CD4-positive, alpha-beta T cell treated with Interferon alpha-2 for 1 hour (primary cell): ENCODE measurements around the gene IFT20.
"Not testable (repeated sequence)": the region's sequence is repeated elsewhere in the genome, so short reads cannot be mapped to it uniquely, and the experiment has no call there.

Experiments used
- DNase-seq, 2 donors: peaks; one replicate each; pipeline ENCODE4 v3.0.0-alpha.2; 2020 to 2022

The IFT20 gene

DNA sequence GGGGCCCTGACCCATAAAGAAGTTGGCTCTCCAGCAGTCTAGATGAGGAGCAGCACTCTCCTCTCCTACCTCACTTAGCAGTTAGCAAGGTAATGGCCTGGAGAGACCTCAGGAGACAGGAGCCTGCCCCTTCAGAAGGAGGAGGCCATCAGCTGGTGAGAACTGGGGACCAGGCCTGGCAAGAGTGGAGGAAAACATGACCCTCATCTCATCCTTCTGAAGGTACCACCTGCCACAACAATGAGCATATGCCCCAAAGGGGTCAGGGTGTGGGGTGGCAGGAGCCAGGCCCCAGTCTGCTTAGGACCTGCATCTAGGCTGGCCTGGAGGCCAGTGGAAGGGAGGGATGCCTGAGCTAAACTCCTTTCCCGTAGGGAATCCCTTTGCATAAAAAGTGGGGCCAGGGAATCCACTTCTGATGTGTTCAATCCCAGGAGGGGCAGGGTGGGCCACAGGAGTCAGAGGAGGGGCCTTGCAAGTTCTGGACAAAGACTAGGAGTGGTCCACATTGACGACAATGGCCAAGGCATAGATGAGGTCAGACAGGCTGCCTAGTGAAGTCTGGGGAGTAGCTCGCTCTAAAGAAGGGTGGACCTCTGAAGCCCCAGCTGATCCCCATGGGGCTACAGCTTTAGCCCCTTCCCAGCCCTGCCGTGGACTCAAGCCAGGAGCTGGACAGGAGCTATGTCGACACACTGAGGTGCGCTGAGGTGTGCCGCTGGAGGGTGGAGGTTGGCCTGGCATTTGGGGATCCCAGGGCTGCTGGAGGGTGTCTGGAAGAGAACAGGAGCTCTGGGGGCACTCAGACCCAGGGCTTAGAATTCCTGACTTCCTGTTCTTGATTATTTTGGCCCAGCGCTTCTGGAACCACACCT, 28.7 kb upstream of the IFT20 start:
- no peak for DNase-seq

DNA sequence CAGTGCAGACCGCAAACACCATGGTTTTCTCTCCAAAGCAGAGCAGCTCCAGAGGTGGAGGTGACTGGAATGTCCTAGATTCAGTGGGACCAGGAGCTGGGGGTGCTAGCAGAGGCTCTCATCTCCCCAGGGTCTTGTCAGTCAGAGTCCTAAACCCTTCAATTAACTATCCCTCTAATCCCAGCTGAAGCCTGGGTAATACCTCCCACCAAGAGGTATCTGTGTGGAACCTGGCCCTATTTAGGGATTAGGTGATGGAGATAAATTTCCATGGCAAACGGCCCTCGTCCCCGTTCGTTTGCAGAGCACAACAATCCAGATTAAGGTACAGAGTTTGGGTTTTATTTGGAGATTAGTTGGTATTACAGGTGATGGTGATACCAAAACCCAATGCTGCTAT, 27.9 kb upstream of the IFT20 start:
- no peak for DNase-seq

DNA sequence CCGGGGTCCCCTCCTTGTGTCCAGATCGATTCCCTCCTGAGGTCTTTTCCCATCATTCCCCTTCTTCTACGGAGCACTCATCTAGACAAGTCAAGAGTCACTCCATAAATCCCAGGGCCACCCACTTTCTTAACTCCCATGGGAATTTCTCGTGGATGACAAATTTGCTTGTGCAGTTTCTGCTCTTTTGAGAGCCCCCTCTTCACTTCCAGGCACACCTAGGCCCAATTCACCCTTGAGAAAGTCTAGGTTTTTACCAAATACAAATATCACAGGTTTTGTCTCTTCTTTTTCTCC, 22.6 kb upstream of the IFT20 start:
- no peak for DNase-seq

DNA sequence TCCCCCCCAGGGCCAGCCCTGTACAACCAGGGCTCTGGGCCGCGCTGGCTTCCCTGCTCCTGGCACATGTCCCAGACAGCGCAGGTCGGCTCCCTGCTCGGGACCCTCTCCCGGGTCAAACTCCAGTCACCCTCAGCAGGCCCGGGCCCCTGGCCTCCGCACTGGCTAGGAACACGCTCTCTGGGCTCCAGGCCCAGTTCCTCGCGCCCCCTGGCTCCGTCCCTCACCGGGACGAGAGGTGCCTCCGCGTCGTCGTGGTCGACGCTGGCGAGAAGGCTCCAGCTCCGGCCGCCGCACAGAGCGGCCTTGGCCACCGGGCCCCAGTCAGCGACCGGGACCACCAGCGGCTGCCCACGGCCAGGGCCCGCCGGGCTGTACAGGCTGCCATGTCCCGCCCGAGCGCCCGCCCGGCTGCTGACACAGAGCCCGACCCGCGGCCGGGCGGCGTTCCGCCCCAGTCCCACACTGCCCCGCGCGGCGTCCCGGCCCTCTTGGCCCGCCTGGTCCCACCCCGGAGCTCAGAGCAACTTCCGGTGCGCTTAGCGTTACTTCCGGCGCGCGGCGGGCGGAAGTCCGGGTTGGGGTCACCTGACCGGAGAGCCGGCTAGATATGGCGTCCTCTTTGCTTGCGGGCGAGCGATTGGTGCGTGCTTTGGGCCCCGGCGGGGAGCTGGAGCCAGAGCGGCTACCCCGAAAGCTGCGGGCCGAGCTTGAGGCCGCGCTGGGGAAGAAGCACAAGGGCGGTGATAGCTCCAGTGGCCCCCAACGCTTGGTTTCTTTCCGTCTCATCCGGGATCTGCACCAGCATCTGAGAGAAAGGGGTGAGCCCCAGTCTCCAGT, 22.0 kb upstream of the IFT20 start, which contains the start of gene POLDIP2:
POLDIP2 (minus strand) TSS at position 467 of the 840 bp plus-strand sequence; CDS start at position 388, 79 bp downstream.
- peak; percentile 95 to 97 for DNase-seq

DNA sequence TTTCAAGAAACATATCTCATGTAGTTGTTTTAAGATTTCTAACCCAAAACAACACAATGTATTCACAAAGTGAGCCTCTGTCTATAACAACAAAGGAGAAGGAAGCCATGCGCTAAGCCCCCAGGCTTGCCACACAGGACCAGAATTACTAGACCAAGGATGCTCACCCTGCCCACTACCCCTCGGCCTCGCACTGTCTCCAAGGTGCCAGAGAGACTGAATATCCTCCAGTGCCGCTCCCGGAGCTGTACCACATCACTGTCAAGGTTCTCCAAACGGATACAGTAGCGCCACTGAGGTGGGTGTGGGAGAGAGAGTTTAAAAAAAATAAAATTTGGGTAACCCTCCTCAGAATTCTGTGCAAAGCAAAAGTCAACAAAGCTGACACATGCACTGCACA, 15.0 kb upstream of the IFT20 start:
- no peak for DNase-seq

DNA sequence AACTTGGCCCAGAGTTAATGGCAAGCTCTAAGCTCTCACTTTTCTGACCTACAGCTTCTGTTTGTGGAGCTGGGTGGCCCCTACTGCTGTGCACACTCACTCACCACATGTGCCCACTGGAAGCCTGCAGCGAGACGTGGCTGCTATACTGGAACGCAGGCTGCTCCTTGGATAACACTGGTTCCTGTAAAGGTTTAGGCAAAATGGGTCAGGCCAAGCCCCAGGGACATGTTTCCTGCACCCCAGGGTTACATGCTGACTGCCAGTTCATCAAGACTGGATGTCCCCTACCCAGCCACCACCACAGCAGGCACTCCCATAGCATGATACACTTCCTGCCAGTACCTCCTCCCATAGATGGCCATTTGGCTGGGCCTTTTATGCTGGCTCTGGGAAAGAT, 13.7 kb upstream of the IFT20 start:
- DNase-seq, result no peak

DNA sequence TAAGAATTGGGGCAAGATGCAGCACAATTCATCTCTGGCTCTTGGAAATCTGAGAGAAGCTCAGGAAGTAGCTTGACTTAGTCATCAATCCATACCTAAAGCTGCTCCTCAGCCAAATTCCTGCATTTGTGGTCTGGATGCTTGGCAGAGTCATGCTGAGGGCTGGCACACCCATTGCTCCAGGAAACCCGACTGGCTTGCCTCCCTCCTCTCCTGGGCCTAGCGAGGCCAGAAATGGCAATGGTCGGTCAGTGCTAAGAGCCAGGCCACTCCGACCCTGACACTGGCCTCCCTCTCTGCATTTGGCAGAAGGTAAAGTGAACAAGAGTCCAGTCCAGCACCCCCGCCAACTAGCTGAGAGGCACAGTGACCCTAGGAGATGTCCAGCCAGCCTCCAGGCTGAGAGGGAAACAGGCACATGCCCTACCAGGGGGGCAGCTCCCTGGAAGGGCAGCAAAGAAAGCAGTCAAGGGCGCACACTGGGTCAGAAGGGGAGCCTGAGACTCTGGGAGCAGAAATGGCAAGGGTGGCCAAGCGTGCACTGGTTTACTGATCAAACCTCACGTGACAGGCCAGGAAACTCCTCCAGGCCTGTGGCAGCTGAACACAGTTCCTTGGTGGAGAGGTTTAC, 12.1 kb upstream of the IFT20 start:
- no peak for DNase-seq

DNA sequence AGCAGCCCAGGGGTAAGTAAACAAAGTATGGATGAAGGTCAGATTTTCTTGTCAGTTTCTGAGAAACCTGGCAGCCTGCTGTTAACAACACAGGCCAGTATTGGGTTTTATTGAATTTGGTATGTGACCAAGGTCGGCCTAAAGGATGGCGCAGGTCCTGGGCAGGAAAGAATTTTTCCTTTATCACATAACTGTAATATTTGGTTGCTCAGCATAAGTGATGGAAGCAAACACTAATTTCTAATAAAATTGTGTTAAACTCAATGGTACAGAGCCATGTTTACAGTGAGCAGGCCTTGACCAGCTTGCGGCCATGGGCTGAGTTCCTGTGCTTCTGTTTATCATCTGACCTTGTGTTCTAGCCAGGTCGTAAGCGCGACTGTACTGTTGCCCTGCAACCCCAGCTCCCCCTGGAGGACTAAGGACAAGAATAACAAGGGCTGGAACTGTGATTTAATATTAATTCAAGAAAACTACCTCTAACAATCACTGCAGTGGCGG, 11.5 kb upstream of the IFT20 start:
- DNase-seq, result peak in 1 of 2 donors; percentile 12

DNA sequence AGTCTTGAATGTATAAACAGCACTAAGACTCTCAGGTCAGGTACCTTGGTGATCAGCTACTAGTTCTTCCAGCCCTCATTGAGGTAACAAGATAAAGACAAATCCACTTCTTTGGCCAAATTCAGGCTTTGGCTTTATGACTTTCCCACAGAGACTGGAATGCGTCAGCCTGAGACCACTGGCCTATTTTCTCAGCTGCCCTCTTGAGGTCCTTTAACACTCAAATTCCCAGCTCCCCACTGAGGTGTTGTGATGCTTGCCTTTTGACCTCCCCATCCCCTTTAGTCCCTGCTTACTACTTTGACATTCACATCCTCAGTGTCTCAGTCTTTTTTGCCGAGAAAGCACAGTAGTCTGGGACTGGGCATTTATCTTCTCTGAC, 10.9 kb upstream of the IFT20 start:
- DNase-seq, result no peak

DNA sequence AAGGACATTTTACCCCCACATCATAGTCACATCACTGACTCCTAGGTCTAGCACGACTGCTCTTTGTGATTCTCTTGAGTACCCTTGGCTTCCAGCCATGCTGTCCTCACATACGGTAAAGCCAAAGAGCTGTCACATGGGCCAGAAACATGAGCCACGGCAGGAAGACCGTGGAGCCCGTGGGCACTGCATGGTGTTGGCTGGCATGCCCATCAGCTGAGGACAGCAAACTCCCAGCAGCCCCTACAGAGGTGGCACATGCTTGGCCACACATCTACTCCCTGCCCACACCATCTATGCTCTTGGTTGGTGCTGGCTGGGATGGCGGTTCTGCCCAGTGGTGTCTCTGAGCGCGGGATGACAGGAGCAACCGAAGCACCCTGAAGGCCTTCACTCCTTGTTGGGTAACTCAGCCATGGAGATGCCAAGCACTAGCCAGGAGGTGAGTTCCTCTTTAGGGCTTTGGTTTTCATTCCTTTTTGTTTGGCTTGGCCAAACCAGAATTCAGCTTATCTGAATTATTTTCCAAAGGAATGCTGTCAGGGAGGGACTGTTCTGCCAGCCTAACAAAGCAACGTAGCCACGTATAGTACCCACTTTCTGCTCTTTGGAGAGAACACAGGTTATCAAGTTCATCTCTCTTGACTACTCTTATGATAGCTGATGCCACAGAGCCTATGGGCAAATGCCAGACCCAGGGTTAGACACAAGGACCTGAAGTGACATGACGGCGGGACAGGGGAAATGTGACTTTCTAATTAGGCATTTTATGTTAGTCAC, 10.3 kb upstream of the IFT20 start:
- no peak for DNase-seq

DNA sequence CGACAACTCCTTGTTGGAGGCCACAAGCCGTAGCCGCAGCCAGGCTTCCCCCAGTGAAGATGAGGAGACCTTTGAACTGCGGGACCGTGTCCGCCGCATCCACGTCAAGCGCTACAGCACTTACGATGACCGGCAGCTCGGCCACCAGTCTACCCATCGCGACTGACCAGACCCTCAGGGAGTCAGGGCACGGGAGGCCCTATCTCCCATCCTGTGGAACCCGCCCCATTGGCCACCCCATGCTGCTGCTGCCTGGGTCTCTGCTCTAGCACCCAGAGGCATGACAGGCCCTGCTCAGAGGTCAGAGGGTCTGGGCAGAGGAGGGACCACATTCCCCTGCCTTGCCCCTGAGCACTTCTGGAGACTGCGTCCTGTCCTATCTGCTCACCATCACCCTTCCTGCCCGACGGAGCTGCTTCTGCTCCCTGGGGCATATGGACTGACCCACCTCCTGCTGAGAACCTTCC, 9.2 kb upstream of the IFT20 start:
- DNase-seq, result no peak

DNA sequence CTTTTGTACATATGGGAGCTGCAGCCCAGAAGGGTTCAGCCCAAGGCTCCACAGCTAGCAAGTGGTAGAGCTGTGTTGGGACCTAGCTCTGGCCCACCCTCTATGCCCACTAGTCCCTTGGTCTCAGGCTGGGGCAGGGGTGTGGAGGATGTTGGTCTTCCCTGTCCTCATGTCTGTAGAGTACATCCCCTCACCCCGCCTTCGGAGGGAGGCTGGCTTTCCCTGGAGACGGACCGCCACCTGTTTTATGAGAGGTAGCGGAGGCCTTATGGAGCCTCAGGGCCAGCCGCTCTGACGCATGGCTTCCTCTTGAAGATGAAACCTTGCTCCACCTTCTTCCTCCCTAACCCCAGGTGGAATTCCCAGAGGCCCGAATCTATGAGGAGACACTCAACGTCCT, 8.7 kb upstream of the IFT20 start:
- no peak for DNase-seq

DNA sequence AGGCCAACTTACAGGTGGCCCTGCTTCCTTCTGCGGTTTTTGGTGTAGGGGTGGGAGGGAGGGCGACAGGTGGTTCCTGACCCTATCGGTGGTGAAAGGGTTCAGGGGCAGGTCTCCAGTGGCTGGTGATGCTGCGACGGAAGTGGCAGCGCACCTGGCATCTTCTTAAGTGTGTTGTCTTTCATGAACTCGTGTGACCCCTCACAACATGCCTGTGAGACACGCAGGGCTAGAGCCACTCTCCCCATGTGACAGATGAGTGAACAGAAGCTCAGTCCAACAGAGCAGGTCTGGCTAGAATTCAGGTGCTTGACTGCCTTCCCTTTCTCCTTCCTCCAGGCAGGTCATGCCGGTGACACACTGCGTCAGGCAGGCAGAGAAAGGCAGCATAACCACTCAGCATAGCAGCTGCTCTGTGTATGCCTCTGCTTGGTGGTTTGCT, 8.2 kb upstream of the IFT20 start:
- no peak for DNase-seq

DNA sequence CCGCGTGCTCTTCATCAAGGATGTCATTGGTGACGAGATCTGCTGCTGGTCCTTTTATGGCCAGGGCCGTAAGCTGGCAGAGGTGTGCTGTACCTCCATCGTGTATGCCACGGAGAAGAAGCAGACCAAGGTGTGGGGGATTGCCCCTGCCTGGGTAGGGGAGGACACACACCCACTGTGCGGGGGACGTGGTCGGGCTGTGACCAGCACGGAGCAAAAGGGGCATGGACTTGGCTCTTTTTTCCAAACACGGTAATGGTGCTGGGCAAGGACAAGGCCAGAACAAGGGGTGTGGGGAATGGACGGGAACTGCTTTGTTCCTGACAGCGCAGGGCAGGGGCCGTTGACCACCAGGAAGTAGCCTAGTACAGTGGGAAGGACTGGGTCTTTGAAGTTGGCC, 7.0 kb upstream of the IFT20 start:
- DNase-seq, result no peak

DNA sequence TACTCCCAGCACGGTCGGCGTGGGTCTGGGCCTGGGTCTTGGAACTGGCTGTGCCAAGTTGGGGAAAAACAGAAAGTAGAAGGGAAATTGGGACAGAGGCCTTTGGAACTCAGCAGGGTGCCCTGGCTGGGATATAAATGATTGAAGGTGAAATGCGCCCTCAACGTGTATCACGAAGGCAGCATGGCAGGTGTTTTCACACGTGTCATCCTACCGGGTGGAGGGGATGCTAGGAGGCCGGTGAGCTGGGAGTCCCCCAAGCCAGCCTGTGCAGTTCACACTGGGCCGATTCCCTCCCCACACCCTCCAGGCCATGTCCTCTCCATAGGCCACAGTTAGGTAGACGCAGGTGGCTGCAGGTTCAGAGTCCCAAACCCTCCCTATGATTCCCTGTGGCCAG, 6.2 kb upstream of the IFT20 start:
- DNase-seq, result no peak

DNA sequence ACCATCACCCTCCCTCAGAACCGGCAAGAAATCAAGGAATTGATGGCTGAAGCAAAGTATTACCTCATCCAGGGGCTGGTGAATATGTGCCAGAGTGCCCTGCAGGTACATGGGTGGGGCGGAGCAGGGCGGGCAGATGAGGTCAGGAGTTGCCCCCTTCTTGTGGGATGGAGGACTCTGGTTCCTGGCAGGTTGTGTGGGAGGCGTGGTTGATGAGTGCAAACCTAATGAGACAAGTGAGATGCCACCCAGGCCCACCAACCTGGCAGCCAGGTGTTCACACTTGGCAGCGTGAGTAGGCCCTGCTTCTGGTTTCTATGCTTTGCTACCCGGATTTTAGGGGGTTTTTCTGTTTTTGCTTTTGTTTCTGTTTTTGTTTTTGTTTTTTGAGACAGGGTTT, 5.1 kb upstream of the IFT20 start:
- no peak for DNase-seq

DNA sequence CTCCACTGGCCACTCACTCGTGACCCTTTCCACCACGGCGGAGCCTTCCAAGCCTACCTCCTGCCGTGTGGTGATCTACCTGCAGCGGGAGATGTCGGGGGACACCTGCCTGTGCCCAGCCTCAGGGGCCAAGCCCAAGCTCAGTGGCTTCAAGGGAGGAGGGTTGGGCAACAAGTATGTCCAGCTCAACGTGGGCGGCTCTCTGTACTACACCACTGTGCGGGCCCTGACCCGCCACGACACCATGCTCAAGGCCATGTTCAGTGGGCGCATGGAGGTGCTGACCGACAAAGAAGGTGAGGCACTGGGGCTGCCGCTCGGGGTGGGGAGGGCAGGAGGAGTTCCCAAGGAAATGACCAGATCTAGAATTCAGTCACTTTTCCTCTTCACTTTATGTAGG, 4.2 kb upstream of the IFT20 start:
- no peak for DNase-seq

DNA sequence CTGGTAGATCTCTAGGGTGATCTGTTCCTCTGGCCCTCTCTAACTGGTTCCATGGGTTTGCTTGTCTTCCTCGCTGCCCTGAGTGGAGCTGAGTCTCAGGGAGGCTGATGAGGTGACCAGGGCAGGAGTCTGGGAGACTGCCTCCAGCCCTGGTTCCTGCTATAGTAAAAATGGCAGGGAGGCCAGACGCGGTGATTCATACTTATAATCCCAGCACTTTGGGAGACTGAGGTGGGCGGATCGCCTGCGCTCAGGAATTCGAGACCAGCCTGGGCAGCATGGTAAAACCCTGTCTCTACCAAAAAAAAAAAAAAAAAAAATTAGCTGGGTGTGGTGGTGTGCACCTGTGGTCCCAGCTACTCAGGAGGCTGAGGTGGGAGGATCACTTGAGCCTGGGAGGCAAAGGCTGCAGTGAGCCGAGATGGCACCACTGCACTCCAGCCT, 3.5 kb upstream of the IFT20 start:
- not testable (repeated sequence) for DNase-seq

DNA sequence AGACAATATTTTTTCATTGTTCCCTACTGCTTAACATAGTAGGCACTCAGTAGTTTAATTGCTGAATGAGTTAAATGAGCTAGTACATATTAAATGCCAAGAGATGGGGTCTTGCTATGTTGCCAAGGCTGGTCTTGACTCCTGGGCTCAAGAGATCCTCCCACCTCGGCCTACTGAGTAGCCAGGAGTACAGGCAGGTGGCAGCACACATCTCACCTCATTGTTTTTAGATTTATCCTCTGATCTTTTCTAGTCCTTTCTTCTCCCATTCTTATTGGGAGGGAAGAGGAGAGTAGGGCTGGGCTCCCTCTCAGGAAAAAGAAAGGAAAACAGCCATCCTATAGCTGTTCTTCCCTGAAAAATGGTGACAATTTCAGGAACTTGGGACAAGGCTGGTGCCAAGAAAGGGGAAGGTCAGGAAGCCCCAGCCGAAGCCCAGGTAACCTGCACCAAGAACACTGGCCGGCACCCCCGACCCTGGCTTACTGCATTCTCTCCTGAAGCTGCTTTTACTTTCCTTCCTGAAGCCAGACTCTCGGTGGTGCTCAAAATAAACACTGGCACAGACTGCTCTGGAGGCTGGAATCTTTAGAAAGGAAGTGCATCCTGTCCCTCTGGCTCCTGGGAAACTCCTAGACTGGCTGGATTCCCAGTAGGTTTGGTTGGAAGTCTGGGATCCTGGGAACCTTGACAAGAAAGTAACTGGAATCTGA, 2.9 kb upstream of the IFT20 start:
- no peak for DNase-seq

DNA sequence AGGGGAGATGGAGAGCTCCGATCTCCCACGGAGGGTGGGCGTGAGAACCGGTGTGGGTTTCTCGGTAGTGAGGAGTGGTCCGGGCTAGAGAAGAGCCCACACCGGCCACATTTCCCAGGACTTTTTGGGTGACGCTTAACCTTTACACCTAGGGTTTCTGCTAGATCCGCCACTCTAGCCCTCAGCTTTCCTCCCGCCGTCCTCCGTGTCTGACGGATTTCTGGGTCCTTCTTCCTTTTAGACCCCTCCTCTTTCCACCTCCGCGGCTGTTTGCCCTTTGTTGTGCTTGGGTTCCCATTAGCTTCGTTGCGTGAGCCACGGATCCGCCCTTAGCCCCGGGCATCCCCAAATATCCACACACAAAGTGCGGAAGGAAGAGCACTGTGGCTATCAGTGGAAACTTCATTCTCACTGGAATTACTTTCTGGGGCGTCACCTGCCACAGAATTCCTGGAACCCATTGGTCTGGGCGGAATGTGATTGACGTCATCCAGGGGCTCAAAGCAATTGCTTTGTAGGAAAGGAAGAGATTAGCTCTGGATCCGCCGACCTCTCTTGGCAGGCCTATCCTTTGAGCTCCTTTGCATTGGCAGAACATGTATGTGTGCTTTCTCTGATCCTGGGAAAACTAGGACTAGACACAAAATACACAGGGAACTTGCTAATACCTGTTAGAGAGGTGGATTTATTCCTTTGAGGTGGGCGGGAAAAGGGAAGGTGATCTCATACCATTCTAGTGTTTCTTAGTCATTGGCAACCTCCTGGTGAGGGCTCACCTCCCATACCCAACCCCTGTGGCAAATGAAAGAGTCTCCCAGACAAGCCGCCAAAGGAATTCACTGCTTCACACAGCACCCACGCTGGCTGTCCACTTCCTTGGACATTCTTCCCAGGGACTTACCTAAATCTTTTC, 943 bp upstream of the IFT20 start:
- DNase-seq, result peak; percentile 21 to 46
